HFFc6 (cell line): ENCODE results near the gene ASTN2. TPM values are rescaled to one million over a fixed set of nuclear protein-coding genes. Genes with fewer than 3 reads are reported as not detected.

Source experiments
- DNase-seq: peaks from one replicate; pipeline ENCODE4 v3.0.0-alpha.2; 2018
- H3K27ac Mint-ChIP-seq: 2 replicates; pipeline ENCODE4 v1.8.0; 2020; ENCODE audit warnings: mild to moderate bottlenecking, mixed read lengths
- H3K27me3 Mint-ChIP-seq: 2 replicates; pipeline ENCODE4 v1.8.0; 2021; ENCODE audit warnings: mild to moderate bottlenecking, moderate library complexity, mixed read lengths; ENCODE audit not compliant: insufficient read depth
- H3K36me3 Mint-ChIP-seq: 2 replicates; pipeline ENCODE4 v1.8.0; 2021; ENCODE audit warnings: low read depth, mixed read lengths
- H3K4me1 Mint-ChIP-seq: 2 replicates; pipeline ENCODE4 v1.8.0; 2020; ENCODE audit warnings: low read depth, mixed read lengths
- H3K4me3 Mint-ChIP-seq: 2 replicates; pipeline ENCODE4 v1.8.0; 2020; ENCODE audit warnings: mild to moderate bottlenecking, moderate library complexity, mixed read lengths
- H3K9me3 Mint-ChIP-seq: 2 replicates; pipeline ENCODE4 v1.8.0; 2020; ENCODE audit warnings: mild to moderate bottlenecking, mixed read lengths
- total RNA-seq, 6 experiments: library from RNA; stranded (reverse); fragmentation: NEBNext Ultra II Directional; extraction: Animal tissue kit (Norgen Biotek cat#: 25700); gene quantifications; 2 replicates in 1 of 6; 3 replicates in 5 of 6; pipeline ENCODE4 v1.2.3, GENCODE V29; 2021
- TF ChIP-seq, protein P1 (sequence below): fragments of 200-600 bp; sonication (generic); IDR thresholded peaks from 2 replicates; pipeline ENCODE4 v1.5.0; 2021; ENCODE audit warnings: antibody characterized with exemption, mild to moderate bottlenecking

ASTN2 gene
- total RNA-seq, 6 experiments from 2014 or later, result 7.3 to 9.7 (median 8.3) TPM

DNA sequence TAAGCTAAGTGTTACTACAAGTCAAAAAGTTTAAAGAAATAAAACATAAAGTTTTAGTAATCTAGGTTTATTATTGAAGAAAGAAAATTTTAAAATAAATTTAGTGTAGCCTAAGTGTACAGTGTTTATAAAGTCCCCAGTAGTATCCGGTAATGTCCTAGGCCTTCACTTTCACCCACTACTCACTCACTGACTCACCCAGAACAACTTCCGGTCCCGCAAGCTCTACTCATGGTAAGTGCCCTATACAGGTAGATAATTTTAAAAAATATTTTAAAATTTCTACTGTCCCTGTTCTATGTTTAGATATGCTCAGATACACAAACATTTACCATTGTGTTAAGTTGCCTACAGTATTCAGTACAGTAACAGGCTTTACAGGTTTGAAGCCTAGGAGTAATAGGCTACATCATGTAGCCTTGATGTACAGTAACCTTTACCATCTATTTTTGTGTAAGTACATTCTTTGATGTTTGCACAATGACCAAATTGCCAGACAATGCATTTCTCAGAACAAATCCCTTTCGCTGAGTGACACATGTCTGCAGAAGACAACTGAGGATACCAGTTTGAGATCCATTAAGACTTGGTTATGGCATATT, 474.1 kb downstream of the ASTN2 start:
- no peaks in the 10 kb centered on the region for H3K36me3 Mint-ChIP-seq
- no peaks in the 10 kb centered on the region; the same call in 1 of the 2 replicates for H3K9me3 Mint-ChIP-seq
- peaks cover 6% of the 10 kb centered on the region; the same call in 1 of the 2 replicates for H3K4me1 Mint-ChIP-seq
- TF ChIP-seq, protein P1, sequence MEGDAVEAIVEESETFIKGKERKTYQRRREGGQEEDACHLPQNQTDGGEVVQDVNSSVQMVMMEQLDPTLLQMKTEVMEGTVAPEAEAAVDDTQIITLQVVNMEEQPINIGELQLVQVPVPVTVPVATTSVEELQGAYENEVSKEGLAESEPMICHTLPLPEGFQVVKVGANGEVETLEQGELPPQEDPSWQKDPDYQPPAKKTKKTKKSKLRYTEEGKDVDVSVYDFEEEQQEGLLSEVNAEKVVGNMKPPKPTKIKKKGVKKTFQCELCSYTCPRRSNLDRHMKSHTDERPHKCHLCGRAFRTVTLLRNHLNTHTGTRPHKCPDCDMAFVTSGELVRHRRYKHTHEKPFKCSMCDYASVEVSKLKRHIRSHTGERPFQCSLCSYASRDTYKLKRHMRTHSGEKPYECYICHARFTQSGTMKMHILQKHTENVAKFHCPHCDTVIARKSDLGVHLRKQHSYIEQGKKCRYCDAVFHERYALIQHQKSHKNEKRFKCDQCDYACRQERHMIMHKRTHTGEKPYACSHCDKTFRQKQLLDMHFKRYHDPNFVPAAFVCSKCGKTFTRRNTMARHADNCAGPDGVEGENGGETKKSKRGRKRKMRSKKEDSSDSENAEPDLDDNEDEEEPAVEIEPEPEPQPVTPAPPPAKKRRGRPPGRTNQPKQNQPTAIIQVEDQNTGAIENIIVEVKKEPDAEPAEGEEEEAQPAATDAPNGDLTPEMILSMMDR, result no peak
- H3K4me3 Mint-ChIP-seq, result no peak overlapping the region
- no peak overlapping the region for H3K27ac Mint-ChIP-seq
- DNase-seq, result no peak
- peaks cover 3% of the 10 kb centered on the region; the same call in 1 of the 2 replicates for H3K27me3 Mint-ChIP-seq

DNA sequence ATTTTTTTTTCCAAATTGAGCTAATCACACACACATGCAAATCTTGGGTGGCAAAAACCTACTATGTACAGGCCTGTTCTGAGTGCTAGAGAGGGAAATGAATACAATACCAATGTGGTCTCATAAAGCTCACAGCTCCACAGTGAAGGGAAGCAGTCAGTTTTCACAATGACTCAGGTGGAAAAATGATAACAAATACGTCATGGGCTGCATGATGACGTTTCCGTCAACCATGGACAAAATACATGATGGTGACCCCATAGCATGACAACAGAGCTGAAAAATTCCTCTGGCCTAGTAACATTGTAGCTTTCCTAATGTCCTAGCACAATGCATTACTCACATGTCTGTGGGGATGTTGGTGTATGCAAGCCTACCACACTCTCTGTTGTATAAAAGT, 475.2 kb downstream of the ASTN2 start:
- no peaks in the 10 kb centered on the region for H3K36me3 Mint-ChIP-seq
- H3K27me3 Mint-ChIP-seq, result peaks cover 3% of the 10 kb centered on the region; the same call in 1 of the 2 replicates
- TF ChIP-seq, protein P1, result no peak
- no peaks in the 10 kb centered on the region; the same call in 1 of the 2 replicates for H3K9me3 Mint-ChIP-seq
- no peak overlapping the region for H3K4me3 Mint-ChIP-seq
- H3K4me1 Mint-ChIP-seq, result peaks cover 6% of the 10 kb centered on the region; the same call in 1 of the 2 replicates
- H3K27ac Mint-ChIP-seq, result no peak overlapping the region
- no peak for DNase-seq

DNA sequence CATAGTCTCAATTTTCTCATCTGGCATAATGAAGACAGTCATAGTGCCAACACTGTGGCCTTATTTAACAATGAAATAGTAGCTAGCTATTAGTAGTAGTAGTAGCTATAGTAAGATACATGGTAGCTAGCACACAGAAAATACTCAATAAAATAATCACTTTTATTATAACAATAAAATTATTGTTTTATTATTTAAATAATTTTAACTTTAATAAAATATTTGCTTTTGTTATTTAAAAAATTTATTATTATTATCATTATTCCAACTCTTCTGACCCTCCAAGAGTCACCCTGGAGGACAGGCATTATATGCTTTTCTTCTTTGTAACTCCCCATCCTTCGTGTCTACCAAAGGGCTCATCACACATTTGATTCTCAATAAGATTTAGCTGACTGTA, 475.7 kb downstream of the ASTN2 start:
- TF ChIP-seq, protein P1, result no peak
- Mint-ChIP-seq H3K4me1 (peaks cover 6% of the 10 kb centered on the region; the same call in 1 of the 2 replicates), H3K27me3 (peaks cover 3% of the 10 kb centered on the region; the same call in 1 of the 2 replicates), H3K27ac (no peak overlapping the region), H3K4me3 (no peak overlapping the region), H3K9me3 (no peaks in the 10 kb centered on the region; the same call in 1 of the 2 replicates), H3K36me3 (no peaks in the 10 kb centered on the region)
- DNase-seq, result no peak

DNA sequence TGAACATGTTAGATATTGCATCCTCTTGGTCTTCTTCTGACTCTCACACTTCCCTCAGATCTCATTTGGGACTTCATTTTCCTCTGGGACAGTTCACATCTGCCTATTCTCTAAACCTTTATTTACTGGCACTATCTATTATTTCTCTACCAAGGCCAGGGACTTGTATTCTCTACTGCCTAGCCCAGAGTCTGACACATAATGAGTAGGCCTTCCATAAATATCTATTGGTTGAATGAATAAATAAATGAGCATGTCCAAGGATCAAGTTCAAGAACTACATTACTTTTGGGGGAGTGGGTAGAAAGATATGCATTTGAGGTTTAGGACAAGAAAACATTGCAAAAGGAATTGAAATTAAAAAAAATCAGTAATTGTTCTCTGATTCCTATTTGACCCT, 477.5 kb downstream of the ASTN2 start:
- H3K36me3 Mint-ChIP-seq, result no peaks in the 10 kb centered on the region
- no peak for DNase-seq
- H3K4me1 Mint-ChIP-seq, result peaks cover 6% of the 10 kb centered on the region; the same call in 1 of the 2 replicates
- TF ChIP-seq, protein P1, result no peak
- no peaks in the 10 kb centered on the region; the same call in 1 of the 2 replicates for H3K9me3 Mint-ChIP-seq
- no peak overlapping the region for H3K27ac Mint-ChIP-seq
- H3K4me3 Mint-ChIP-seq, result no peak overlapping the region
- no peaks in the 10 kb centered on the region for H3K27me3 Mint-ChIP-seq

DNA sequence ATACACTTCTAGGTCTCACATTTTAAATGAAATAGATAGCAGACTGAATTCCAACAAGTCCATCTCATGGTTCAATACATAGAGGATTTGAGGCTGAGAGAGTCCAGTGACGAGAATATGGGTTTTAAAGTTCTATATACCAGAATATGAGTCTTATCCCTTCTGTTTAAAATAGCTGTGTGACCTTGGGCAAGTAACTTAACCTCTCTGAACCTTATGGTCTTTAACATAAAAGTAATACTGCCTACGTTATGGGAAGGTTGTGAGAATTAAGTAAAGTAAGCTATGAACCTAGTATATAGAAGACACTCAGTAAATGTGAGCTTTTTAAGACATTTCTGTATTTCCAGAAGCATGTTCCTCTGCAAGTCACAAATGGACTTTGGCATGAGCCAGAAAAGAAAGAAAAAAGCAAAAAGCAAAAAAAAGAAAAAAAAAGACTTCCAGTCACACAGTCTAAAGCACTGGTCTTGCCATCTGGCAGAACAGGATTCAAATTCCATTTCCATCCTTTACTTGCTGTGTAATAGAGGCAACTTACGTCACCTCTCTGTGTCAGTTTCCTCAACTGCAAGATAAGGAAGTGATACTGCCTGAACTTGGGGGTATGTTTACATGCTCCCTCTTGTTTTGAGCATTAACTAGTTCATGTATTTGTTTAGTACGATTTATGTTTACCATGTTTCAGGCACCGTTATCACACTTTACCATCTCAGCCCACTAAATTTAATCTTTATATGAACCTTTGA, 479.5 kb downstream of the ASTN2 start:
- no peaks in the 10 kb centered on the region; the same call in 1 of the 2 replicates for H3K9me3 Mint-ChIP-seq
- no peaks in the 10 kb centered on the region for H3K36me3 Mint-ChIP-seq

More for the DNA sequence above, 479.5 kb downstream of the ASTN2 start:
- Mint-ChIP-seq H3K27ac (no peak overlapping the region), H3K4me3 (no peak overlapping the region), H3K27me3 (no peaks in the 10 kb centered on the region; the same call in 1 of the 2 replicates), H3K4me1 (peaks cover 6% of the 10 kb centered on the region; the same call in 1 of the 2 replicates)
- TF ChIP-seq, protein P1, result no peak
- DNase-seq, result no peak
